WTC11 (cell line): ENCODE results near the gene SLC46A1. TPM values are rescaled to one million over a fixed set of nuclear protein-coding genes. Genes with fewer than 3 reads are reported as not detected.

Source experiments
- ATAC-seq: fragments of 200-7000 bp; cut with Tn5 transposase; 2 replicates; pipeline ENCODE4 v1.10.0; 2021; ENCODE audit warnings: mild to moderate bottlenecking, moderate library complexity
- CTCF ChIA-PET: fragments of 300-600 bp; sonication (Branson Sonifier 250); formaldehyde crosslinking; loops from one replicate; lab custom pipeline; 2021; ENCODE audit warnings: antibody characterized with exemption; lab: Charles Lee
- POLR2A ChIA-PET: fragments of 350-600 bp; sonication (Branson Sonifier 250); formaldehyde crosslinking; loops from one replicate; lab custom pipeline; 2021; ENCODE audit warnings: antibody characterized with exemption; lab: Charles Lee
- DNase-seq: peaks from one replicate; pipeline ENCODE4 v3.0.0; 2021; ENCODE audit warnings: low spot score
- H3K27ac Mint-ChIP-seq: 2 replicates; pipeline ENCODE4 v1.8.0; 2021; ENCODE audit warnings: mixed read lengths
- H3K27me3 Mint-ChIP-seq: 2 replicates; pipeline ENCODE4 v1.8.0; 2021; ENCODE audit warnings: low read depth, mild to moderate bottlenecking, moderate library complexity, mixed read lengths
- H3K36me3 Mint-ChIP-seq: 2 replicates; pipeline ENCODE4 v1.8.0; 2021; ENCODE audit warnings: mixed read lengths
- H3K4me1 Mint-ChIP-seq: 2 replicates; pipeline ENCODE4 v1.8.0; 2022; ENCODE audit warnings: mixed read lengths
- H3K4me3 Mint-ChIP-seq: 2 replicates; pipeline ENCODE4 v1.8.0; 2021; ENCODE audit warnings: mild to moderate bottlenecking, moderate library complexity, mixed read lengths
- H3K9me3 Mint-ChIP-seq: 2 replicates; pipeline ENCODE4 v1.8.0; 2021; ENCODE audit warnings: mixed read lengths
- CREM ChIP-seq: sonication (generic); formaldehyde crosslinking; IDR thresholded peaks from 2 replicates; pipeline ENCODE4 v1.8.1; 2022; ENCODE audit warnings: mild to moderate bottlenecking, missing genetic modification reagents, moderate library complexity
- FOXK1 ChIP-seq: sonication (generic); formaldehyde crosslinking; IDR thresholded peaks from 2 replicates; pipeline ENCODE4 v1.8.0; 2022; ENCODE audit warnings: mild to moderate bottlenecking, moderate library complexity, missing genetic modification reagents
- FOXP1 ChIP-seq: sonication (generic); formaldehyde crosslinking; IDR thresholded peaks from 2 replicates; pipeline ENCODE4 v1.8.0; 2022; ENCODE audit warnings: missing genetic modification reagents, mild to moderate bottlenecking, moderate library complexity, borderline replicate concordance
- GRHL2 ChIP-seq: fragments of 250-450 bp; sonication (Bioruptor Pico); IDR thresholded peaks from 2 replicates; pipeline ENCODE4 v1.8.0; 2022; ENCODE audit warnings: mild to moderate bottlenecking, moderate library complexity; ENCODE audit not compliant: insufficient replicate concordance, severe bottlenecking
- GTF2I ChIP-seq: fragments of 250-450 bp; sonication (Bioruptor Pico); conservative IDR thresholded peaks from 2 replicates; pipeline ENCODE4 v1.4.0; 2021; ENCODE audit warnings: mild to moderate bottlenecking
- JUN ChIP-seq: sonication (generic); formaldehyde crosslinking; IDR thresholded peaks from 2 replicates; pipeline ENCODE4 v1.8.0; 2023; ENCODE audit warnings: mild to moderate bottlenecking, missing genetic modification reagents
- NFYB ChIP-seq: sonication (generic); formaldehyde crosslinking; conservative IDR thresholded peaks from 2 replicates; pipeline ENCODE4 v1.8.0; 2022; ENCODE audit warnings: low read depth, missing genetic modification reagents
- NR1H2 ChIP-seq: sonication (generic); formaldehyde crosslinking; IDR thresholded peaks from 2 replicates; pipeline ENCODE4 v1.9.0; 2021; ENCODE audit warnings: mild to moderate bottlenecking, moderate library complexity, missing genetic modification reagents
- SMAD3 ChIP-seq: sonication (generic); formaldehyde crosslinking; IDR thresholded peaks from 2 replicates; pipeline ENCODE4 v1.8.0; 2022; ENCODE audit warnings: missing genetic modification reagents, mild to moderate bottlenecking, borderline replicate concordance
- TP53 ChIP-seq: sonication (generic); formaldehyde crosslinking; IDR thresholded peaks from 2 replicates; pipeline ENCODE4 v1.8.1; 2023; ENCODE audit warnings: mild to moderate bottlenecking, missing genetic modification reagents
- ZBTB21 ChIP-seq: sonication (generic); formaldehyde crosslinking; IDR thresholded peaks from 2 replicates; pipeline ENCODE4 v1.8.1; 2023; ENCODE audit warnings: mild to moderate bottlenecking, missing genetic modification reagents, borderline replicate concordance
- ZNF121 ChIP-seq: sonication (generic); formaldehyde crosslinking; IDR thresholded peaks from 2 replicates; pipeline ENCODE4 v1.8.0; 2023; ENCODE audit warnings: missing genetic modification reagents
- ZNF263 ChIP-seq: sonication (generic); formaldehyde crosslinking; IDR thresholded peaks from 2 replicates; pipeline ENCODE4 v1.8.1; 2022; ENCODE audit warnings: low read depth, mild to moderate bottlenecking, moderate library complexity, missing genetic modification reagents
- ZNF416 ChIP-seq: fragments of 250-450 bp; sonication (Bioruptor Pico); IDR thresholded peaks from 2 replicates; pipeline ENCODE4 v1.9.0; 2021; ENCODE audit warnings: mild to moderate bottlenecking, inconsistent platforms
- total RNA-seq: library from RNA; stranded (reverse); gene quantifications from 3 replicates; pipeline ENCODE4 v1.2.3, GENCODE V29; 2021
- TF ChIP-seq, protein P1 (sequence below): sonication (generic); formaldehyde crosslinking; IDR thresholded peaks from 2 replicates; pipeline ENCODE4 v1.8.1; 2022; ENCODE audit warnings: missing genetic modification reagents, borderline replicate concordance
- TF ChIP-seq, protein P2 (sequence below): sonication (generic); formaldehyde crosslinking; IDR thresholded peaks from 2 replicates; pipeline ENCODE4 v1.8.1; 2023; ENCODE audit warnings: mild to moderate bottlenecking, missing genetic modification reagents
- TF ChIP-seq, protein P3 (sequence below): sonication (generic); formaldehyde crosslinking; IDR thresholded peaks from 2 replicates; pipeline ENCODE4 v1.8.0; 2022; ENCODE audit warnings: mild to moderate bottlenecking, missing genetic modification reagents
- TF ChIP-seq, protein P4 (sequence below): fragments of 250-450 bp; sonication (Bioruptor Pico); IDR thresholded peaks from 2 replicates; pipeline ENCODE4 v1.9.0; 2021; ENCODE audit warnings: moderate library complexity, mild to moderate bottlenecking, inconsistent platforms, borderline replicate concordance
- TF ChIP-seq, protein P5 (sequence below): sonication (generic); formaldehyde crosslinking; IDR thresholded peaks from 2 replicates; pipeline ENCODE4 v1.8.0; 2022; ENCODE audit warnings: mild to moderate bottlenecking, missing genetic modification reagents
- TF ChIP-seq, protein P6 (sequence below): sonication (generic); formaldehyde crosslinking; IDR thresholded peaks from 2 replicates; pipeline ENCODE4 v1.8.0; 2023; ENCODE audit warnings: mild to moderate bottlenecking, missing genetic modification reagents

SLC46A1 gene
- total RNA-seq, 1 experiment from 2014 or later: 6.7 TPM

DNA sequence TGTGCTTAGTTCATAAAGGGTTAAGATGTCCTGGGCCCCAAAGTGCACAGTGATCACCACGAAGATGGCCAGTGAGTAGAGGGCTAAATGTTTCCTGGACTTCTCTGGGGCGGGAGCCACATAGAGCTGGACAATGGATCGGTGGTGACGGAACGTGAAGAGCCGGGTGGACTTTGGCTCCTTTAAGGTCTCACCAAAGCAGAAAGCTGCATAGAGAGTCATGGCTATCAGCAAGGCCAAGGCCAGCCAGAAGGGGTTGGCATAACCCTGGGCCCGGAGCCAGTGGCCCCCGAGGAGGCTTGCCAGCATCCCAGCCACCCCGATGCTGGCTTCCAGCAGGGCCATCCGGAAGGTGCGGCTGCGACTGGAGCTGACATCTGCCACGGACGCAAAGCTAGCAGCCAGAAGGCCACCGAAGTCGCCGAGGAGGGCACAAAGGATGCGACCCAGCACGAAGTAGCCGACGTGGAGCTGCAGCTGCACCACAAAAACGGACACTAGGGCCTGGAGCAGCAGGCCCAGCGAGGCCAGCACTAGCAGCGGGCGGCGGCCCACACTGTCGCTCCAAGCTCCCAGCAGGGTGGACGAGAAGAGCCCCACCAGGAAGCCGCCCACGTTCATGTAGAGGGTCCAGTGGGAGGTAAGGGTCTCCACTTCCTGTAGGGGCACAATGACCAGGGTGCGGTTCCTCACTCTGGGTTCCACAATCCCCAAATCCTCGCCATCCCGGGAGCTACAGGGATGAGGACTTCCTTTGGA, 1.0 kb downstream of the SLC46A1 start:
- Mint-ChIP-seq H3K27ac (no peak overlapping the region), H3K36me3 (no peaks in the 10 kb centered on the region), H3K9me3 (no peaks in the 10 kb centered on the region), H3K27me3 (peaks cover 35% of the 10 kb centered on the region), H3K4me1 (peaks cover 78% of the 10 kb centered on the region), H3K4me3 (peak overlapping the region; percentile 67)
- POLR2A ChIA-PET: no interaction called here
- DNase-seq (no peak), ATAC-seq (no peak)
- CTCF ChIA-PET: interaction anchor here (0.8 to 3.7 kb wide), 12 partner anchors 8 to 153 kb away, joined by 3 to 32 read pairs (median 6); partner anchors contain the start of genes IFT20, SARM1, TNFAIP1 and VTN
- TF ChIP-seq FOXP1 (CRISPR knock-in tag) (no peak), GRHL2 (CRISPR knock-in tag) (no peak), SMAD3 (CRISPR knock-in tag) (no peak), FOXK1 (no peak), JUN (CRISPR knock-in tag) (no peak)
- TF ChIP-seq, protein P1, sequence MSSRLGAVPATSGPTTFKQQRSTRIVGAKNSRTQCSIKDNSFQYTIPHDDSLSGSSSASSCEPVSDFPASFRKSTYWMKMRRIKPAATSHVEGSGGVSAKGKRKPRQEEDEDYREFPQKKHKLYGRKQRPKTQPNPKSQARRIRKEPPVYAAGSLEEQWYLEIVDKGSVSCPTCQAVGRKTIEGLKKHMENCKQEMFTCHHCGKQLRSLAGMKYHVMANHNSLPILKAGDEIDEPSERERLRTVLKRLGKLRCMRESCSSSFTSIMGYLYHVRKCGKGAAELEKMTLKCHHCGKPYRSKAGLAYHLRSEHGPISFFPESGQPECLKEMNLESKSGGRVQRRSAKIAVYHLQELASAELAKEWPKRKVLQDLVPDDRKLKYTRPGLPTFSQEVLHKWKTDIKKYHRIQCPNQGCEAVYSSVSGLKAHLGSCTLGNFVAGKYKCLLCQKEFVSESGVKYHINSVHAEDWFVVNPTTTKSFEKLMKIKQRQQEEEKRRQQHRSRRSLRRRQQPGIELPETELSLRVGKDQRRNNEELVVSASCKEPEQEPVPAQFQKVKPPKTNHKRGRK: no peak
- TF ChIP-seq, protein P2, sequence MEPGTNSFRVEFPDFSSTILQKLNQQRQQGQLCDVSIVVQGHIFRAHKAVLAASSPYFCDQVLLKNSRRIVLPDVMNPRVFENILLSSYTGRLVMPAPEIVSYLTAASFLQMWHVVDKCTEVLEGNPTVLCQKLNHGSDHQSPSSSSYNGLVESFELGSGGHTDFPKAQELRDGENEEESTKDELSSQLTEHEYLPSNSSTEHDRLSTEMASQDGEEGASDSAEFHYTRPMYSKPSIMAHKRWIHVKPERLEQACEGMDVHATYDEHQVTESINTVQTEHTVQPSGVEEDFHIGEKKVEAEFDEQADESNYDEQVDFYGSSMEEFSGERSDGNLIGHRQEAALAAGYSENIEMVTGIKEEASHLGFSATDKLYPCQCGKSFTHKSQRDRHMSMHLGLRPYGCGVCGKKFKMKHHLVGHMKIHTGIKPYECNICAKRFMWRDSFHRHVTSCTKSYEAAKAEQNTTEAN: no peak

DNA sequence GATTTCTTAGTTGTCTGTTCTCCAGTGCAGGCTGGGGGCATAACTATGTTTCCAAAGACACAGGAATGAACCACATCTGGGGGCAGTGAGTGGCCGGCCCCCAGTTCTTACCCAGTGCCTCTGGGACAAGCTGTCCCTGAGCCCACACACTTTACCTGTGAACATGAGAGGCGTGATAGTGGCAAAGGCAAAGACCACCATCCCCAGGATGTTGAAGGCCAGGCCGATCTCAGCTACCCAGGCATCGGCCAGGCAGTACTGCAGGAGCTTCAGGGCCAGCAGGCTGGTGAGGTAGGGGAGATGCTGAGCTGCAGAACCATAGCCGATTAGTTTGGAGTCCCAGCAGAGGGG, 1.6 kb downstream of the SLC46A1 start:
- ChIA-PET CTCF (interaction anchor here (1.3 to 2.5 kb wide), 4 partner anchors 13 to 24 kb away, joined by 6 to 32 read pairs (median 10); no protein-coding TSS in a partner anchor), POLR2A (no interaction called here)
- TF ChIP-seq ZBTB21 (CRISPR knock-in tag) (no peak), ZNF263 (no peak), ZNF416 (no peak), TP53 (no peak)
- TF ChIP-seq, protein P3, sequence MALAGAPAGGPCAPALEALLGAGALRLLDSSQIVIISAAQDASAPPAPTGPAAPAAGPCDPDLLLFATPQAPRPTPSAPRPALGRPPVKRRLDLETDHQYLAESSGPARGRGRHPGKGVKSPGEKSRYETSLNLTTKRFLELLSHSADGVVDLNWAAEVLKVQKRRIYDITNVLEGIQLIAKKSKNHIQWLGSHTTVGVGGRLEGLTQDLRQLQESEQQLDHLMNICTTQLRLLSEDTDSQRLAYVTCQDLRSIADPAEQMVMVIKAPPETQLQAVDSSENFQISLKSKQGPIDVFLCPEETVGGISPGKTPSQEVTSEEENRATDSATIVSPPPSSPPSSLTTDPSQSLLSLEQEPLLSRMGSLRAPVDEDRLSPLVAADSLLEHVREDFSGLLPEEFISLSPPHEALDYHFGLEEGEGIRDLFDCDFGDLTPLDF (CRISPR knock-in tag): no peak
- TF ChIP-seq, protein P4, sequence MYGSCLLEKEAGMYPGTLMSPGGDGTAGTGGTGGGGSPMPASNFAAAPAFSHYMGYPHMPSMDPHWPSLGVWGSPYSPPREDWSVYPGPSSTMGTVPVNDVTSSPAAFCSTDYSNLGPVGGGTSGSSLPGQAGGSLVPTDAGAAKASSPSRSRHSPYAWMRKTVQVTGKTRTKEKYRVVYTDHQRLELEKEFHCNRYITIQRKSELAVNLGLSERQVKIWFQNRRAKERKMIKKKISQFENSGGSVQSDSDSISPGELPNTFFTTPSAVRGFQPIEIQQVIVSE (CRISPR knock-in tag): no peak
- TF ChIP-seq, protein P5, sequence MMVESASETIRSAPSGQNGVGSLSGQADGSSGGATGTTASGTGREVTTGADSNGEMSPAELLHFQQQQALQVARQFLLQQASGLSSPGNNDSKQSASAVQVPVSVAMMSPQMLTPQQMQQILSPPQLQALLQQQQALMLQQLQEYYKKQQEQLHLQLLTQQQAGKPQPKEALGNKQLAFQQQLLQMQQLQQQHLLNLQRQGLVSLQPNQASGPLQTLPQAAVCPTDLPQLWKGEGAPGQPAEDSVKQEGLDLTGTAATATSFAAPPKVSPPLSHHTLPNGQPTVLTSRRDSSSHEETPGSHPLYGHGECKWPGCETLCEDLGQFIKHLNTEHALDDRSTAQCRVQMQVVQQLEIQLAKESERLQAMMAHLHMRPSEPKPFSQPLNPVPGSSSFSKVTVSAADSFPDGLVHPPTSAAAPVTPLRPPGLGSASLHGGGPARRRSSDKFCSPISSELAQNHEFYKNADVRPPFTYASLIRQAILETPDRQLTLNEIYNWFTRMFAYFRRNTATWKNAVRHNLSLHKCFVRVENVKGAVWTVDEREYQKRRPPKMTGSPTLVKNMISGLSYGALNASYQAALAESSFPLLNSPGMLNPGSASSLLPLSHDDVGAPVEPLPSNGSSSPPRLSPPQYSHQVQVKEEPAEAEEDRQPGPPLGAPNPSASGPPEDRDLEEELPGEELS (CRISPR knock-in tag): no peak
- DNase-seq (no peak), ATAC-seq (no peak)
- H3K27me3 Mint-ChIP-seq: peaks cover 36% of the 10 kb centered on the region
- no peaks in the 10 kb centered on the region for H3K9me3 Mint-ChIP-seq
- no peak overlapping the region for H3K27ac Mint-ChIP-seq
- H3K4me3 Mint-ChIP-seq: peak overlapping the region; percentile 67
- no peaks in the 10 kb centered on the region for H3K36me3 Mint-ChIP-seq
- H3K4me1 Mint-ChIP-seq: peaks cover 74% of the 10 kb centered on the region

DNA sequence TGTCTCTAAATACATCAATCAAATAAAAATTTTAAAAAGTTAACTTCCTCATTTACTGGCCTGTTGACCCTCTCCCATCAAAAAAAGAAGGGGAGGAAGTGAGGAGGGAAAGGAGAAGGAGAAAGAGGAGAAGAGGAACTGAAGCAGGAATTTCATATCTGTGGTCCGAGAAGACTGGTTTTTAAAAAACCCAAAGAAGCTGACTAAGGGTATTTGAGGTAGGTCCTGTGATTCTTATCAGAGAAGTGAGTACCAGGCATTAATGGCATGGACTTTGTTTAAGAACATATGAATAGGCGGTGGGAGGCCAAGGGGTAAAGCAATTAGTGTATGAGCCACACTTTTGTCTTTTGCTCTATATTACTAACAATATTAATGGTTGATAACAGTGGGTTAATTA, 2.0 kb downstream of the SLC46A1 start:
- peaks cover 36% of the 10 kb centered on the region for H3K27me3 Mint-ChIP-seq
- CTCF ChIA-PET: interaction anchor here (2.5 kb wide), 2 partner anchors 13 to 24 kb away, joined by 14 to 32 read pairs; no protein-coding TSS in a partner anchor
- no peak for ATAC-seq
- H3K36me3 Mint-ChIP-seq: no peaks in the 10 kb centered on the region
- POLR2A ChIA-PET: no interaction called here
- H3K9me3 Mint-ChIP-seq: no peaks in the 10 kb centered on the region
- no peak for DNase-seq
- H3K4me1 Mint-ChIP-seq: peaks cover 72% of the 10 kb centered on the region
- no peak overlapping the region for H3K27ac Mint-ChIP-seq
- no peak overlapping the region for H3K4me3 Mint-ChIP-seq
- TF ChIP-seq NR1H2 (CRISPR knock-in tag) (no peak), ZNF121 (CRISPR knock-in tag) (no peak), CREM (CRISPR knock-in tag) (no peak), GTF2I (no peak), GRHL2 (CRISPR knock-in tag) (no peak), FOXK1 (no peak), NFYB (no peak)
- TF ChIP-seq, protein P1: no peak
- TF ChIP-seq, protein P6, sequence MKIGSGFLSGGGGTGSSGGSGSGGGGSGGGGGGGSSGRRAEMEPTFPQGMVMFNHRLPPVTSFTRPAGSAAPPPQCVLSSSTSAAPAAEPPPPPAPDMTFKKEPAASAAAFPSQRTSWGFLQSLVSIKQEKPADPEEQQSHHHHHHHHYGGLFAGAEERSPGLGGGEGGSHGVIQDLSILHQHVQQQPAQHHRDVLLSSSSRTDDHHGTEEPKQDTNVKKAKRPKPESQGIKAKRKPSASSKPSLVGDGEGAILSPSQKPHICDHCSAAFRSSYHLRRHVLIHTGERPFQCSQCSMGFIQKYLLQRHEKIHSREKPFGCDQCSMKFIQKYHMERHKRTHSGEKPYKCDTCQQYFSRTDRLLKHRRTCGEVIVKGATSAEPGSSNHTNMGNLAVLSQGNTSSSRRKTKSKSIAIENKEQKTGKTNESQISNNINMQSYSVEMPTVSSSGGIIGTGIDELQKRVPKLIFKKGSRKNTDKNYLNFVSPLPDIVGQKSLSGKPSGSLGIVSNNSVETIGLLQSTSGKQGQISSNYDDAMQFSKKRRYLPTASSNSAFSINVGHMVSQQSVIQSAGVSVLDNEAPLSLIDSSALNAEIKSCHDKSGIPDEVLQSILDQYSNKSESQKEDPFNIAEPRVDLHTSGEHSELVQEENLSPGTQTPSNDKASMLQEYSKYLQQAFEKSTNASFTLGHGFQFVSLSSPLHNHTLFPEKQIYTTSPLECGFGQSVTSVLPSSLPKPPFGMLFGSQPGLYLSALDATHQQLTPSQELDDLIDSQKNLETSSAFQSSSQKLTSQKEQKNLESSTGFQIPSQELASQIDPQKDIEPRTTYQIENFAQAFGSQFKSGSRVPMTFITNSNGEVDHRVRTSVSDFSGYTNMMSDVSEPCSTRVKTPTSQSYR: no peak
